Measurements from ENCODE around the gene C1orf232. TPM values are rescaled to one million over a fixed set of nuclear protein-coding genes. Genes with fewer than 3 reads are reported as not detected.
A peak's percentile ranks its signal among the peaks of the same experiment; 100 is the strongest.

The C1orf232 gene
- total RNA-seq, 1 donor from 2014 or later: not detected

DNA sequence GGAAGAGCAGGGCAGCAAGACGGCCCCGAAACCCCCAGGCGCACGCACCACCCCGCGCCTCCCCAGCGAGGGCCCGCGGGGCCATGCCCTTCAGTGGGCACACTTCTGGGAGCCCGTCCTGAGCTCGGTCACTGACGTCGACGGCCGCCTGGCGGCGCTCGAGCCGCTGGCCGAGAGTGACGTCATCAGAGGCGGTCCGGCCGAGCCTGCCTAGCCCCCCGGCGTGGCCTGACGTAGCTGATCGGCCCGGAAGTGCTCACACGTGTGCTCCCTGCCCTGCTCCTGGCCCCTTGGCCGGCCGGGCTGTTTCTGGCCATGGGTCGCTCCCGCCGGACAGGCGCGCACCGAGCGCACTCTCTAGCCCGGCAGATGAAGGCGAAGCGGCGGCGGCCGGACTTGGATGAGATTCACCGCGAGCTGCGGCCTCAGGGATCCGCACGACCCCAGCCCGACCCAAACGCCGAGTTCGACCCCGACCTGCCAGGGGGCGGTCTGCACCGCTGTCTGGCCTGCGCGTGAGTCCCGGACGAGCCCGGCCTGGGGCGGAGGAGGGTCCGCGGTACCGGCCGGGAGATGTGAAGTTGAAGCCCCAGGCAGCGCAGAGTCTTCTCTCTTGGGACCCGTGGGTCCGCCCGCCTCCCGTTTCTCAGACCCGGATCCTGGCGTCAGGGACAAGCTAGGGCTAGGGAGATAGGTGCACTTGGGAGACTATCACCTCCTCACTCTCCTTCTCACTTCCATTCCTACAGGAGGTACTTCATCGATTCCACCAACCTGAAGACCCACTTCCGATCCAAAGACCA, 1.1 kb upstream of the C1orf232 start, which contains the start of gene ZNF593:
Gene ZNF593, plus strand, starts transcription at position 240 of the 803 bp plus-strand sequence. Its CDS starts 76 bp downstream, at position 316.
- H3K4me3 Mint-ChIP-seq: peak within 1 kb of the TSS; percentile 87
- H3K4me1 Mint-ChIP-seq: peaks cover 25% of the 10 kb centered on the region
- H3K27me3 Mint-ChIP-seq (ENCODE audit: low read depth): no peaks in the 10 kb centered on the region
- no peaks in the 10 kb centered on the region for H3K9me3 Mint-ChIP-seq
- peak within 1 kb of the TSS; percentile 93 for H3K27ac Mint-ChIP-seq
- peak; percentile 94 for TF ChIP-seq CTCF (IDR thresholded peaks at IDR 0.05; ENCODE audit: unreplicated experiment)
- H3K36me3 Mint-ChIP-seq: no peaks in the 10 kb centered on the region
- peak; percentile 85 to 93 for DNase-seq (ENCODE audit: low spot score in 2 of 2, unreplicated experiment in 2 of 2)

GRCh38 chr1:26169198-26169554, 413 bp upstream of the C1orf232 start:
- peak overlapping the region; percentile 85 for H3K27ac Mint-ChIP-seq
- no peaks in the 10 kb centered on the region for H3K27me3 Mint-ChIP-seq (ENCODE audit: low read depth)
- TF ChIP-seq CTCF (IDR thresholded peaks at IDR 0.05; ENCODE audit: unreplicated experiment): no peak
- no peaks in the 10 kb centered on the region for H3K36me3 Mint-ChIP-seq
- no peak for DNase-seq (ENCODE audit: low spot score in 2 of 2, unreplicated experiment in 2 of 2)
- H3K4me1 Mint-ChIP-seq: peaks cover 31% of the 10 kb centered on the region
- peak overlapping the region; percentile 87 for H3K4me3 Mint-ChIP-seq
- H3K9me3 Mint-ChIP-seq: no peaks in the 10 kb centered on the region

DNA sequence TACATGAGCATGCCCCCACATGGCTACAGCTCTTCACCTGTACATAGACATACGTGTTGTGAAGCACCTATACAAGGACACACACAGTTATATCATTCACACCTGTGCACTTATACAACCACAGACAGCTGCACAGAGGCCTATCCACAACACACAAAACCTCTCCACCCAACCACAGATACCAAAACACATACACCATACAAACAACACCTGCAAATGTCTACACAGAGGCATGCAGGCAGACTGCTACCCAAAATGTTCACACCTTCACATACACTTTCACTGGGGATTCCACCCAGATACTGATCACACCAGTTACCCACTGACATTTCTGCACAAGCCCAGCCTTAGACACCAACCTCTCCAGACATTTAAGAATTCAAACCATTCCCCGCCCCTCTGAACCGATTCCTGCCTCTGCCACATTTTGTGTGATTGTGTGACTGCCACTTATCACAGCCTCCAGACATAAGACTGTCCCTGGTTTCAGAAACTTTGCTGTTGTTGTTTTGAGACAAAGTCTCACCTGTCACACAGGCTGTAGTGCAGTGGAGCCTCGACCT, 2.0 kb downstream of the C1orf232 start:
- DNase-seq (ENCODE audit: low spot score in 2 of 2, unreplicated experiment in 2 of 2): no peak
- Mint-ChIP-seq H3K4me3 (no peak overlapping the region), H3K9me3 (no peaks in the 10 kb centered on the region), H3K4me1 (peaks cover 34% of the 10 kb centered on the region), H3K36me3 (no peaks in the 10 kb centered on the region), H3K27me3 (ENCODE audit: low read depth) (peaks cover 4% of the 10 kb centered on the region), H3K27ac (no peak overlapping the region)
- no peak for TF ChIP-seq CTCF (IDR thresholded peaks at IDR 0.05; ENCODE audit: unreplicated experiment)

GRCh38 chr1:26164861-26165842, 3.6 kb downstream of the C1orf232 start:
- peaks cover 29% of the 10 kb centered on the region for H3K4me1 Mint-ChIP-seq
- peaks cover 6% of the 10 kb centered on the region for H3K27me3 Mint-ChIP-seq (ENCODE audit: low read depth)
- no peak for DNase-seq (ENCODE audit: low spot score in 2 of 2, unreplicated experiment in 2 of 2)
- no peaks in the 10 kb centered on the region for H3K9me3 Mint-ChIP-seq
- no peaks in the 10 kb centered on the region for H3K36me3 Mint-ChIP-seq
- peak overlapping the region; percentile 47 for H3K27ac Mint-ChIP-seq
- no peak for TF ChIP-seq CTCF (IDR thresholded peaks at IDR 0.05; ENCODE audit: unreplicated experiment)
- H3K4me3 Mint-ChIP-seq: peak overlapping the region; percentile 66

DNA sequence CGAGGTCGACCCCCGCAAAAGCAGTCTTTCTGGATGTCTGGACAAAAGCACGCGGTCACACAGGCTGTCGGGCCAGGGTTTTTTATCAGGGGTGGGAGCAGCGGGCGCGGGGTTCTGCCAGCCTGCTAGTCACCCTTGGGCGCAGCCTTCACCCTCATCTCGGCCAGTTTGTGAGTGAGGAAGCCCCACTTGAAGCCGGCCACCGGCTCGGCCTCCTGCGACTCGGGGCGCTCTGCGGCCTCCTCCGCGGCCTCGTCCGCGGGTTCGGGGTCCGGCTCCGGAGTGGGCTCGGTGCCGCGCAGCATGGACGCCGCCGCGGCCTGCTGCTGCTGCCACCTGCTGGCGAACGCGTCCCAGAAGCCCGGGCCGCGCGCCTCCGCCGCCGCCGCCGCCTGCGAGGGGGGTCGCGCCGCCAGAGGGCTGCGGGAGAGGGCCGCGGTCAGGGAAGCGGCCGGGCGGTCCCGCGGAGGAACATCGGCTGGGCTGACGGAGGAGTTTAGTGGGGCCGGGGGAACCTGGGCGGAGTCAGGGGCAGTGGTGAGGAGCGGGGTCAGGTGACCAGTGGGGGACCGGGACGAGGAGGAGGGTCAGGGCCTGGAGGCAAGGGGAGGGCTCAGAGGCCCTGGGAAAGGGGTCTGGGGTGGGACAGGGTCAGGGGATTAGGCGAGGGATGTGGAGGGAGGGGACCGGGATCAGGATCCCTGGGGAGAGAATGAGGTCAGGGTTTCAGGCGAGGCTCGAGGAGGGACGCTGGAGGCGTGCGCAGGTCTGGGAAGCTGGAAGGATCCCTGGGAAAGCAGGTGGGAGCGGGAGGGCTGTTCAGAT, 4.5 kb downstream of the C1orf232 start:
- Mint-ChIP-seq H3K27ac (peak overlapping the region; percentile 47), H3K4me3 (peak overlapping the region; percentile 66), H3K27me3 (ENCODE audit: low read depth) (peaks cover 6% of the 10 kb centered on the region), H3K9me3 (no peaks in the 10 kb centered on the region), H3K36me3 (no peaks in the 10 kb centered on the region), H3K4me1 (peaks cover 31% of the 10 kb centered on the region)
- peak; percentile 34 for TF ChIP-seq CTCF (IDR thresholded peaks at IDR 0.05; ENCODE audit: unreplicated experiment)
- DNase-seq (ENCODE audit: low spot score in 2 of 2, unreplicated experiment in 2 of 2): peak; percentile 62 to 77

Measured in mesothelial cell of epicardium (in vitro differentiated cells).